ENCODE data around the gene GP1BB.
"Not testable (repeated sequence)": the region's sequence is repeated elsewhere in the genome, so short reads cannot be mapped to it uniquely, and the experiment has no call there.

Gene GP1BB

DNA sequence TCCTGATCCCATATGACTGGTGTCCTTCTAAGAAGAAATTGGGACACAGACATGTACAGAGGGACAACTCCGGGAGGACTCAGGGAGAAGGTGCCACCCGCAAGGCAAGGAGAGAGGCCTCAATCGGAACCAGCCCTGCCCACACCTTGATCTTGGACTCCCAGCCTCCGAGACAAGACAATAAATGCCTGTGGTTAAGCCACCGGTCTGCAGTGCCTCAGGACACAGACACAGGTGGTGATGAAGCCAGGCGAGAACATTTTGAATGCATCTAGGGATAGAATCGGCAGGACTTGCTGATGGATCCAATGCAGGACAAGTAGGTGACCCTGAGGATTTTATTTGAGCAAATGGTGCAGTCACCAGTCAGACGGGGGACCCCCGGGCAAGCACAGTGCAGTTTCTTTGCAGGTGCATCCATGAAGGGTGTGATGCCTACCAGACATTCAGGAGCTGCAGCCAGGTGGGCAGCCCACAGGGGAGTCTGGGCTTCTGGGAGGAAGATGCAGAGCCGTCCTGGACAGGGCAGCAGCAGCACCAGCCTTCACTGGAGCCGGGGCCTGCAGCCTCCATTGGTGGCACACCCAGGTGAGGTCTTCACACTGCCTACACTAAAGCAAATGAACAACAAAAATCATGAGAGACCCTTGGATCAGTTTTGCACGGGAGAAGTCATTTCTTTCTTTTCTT, 29.2 kb upstream of the GP1BB start:
- no peak for DNase-seq (ENCODE audit: low spot score)

- no peak for DNase-seq (ENCODE audit: low spot score)
Observed at GRCh38 chr22:19694696-19695095, 28.6 kb upstream of the GP1BB start.

DNA sequence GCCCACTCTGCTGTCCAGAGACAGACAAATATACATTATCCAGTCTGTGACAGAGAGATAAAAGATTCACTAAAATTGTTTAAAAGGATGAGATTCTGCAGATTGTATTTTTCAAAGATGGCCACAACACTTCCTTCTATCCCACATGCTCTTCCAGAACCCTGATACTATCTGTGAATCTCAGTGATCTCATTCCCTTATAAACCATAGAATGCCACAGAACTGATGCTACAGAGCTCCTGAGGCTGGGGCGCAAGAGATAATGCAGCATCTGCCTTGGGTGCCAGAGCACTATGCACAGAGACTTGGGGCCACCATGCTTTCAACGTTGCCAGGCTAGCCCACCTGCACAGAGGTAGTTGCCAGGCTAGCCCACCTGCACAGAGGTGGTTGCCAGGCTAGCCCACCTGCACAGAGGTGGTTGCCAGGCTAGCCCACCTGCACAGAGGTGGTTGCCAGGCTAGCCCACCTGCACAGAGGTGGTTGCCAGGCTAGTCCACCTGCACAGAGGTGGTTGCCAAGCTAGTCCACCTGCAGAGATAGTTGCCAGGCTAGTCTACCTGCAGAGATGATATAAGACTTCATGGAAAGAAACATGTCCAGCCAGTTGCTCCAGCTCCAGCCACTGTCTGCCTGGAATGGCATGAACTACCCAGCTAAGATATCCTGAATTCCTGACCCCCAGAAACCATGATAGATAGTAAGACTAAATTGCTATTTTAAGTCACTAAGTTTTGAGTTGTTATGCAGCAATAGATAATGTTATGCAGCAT, 26.6 kb upstream of the GP1BB start:
- DNase-seq (ENCODE audit: low spot score), result no peak

GRCh38 chr22:19697871-19698270, 25.5 kb upstream of the GP1BB start:
- not testable (repeated sequence) for DNase-seq (ENCODE audit: low spot score)

- no peak for DNase-seq (ENCODE audit: low spot score)
Observed at GRCh38 chr22:19700790-19701419, 22.4 kb upstream of the GP1BB start.

- DNase-seq (ENCODE audit: low spot score), result no peak
Observed at GRCh38 chr22:19701420-19702145, 21.8 kb upstream of the GP1BB start.

- DNase-seq (ENCODE audit: low spot score), result peak; percentile 53
Observed at GRCh38 chr22:19703869-19704268, 19.5 kb upstream of the GP1BB start.

DNA sequence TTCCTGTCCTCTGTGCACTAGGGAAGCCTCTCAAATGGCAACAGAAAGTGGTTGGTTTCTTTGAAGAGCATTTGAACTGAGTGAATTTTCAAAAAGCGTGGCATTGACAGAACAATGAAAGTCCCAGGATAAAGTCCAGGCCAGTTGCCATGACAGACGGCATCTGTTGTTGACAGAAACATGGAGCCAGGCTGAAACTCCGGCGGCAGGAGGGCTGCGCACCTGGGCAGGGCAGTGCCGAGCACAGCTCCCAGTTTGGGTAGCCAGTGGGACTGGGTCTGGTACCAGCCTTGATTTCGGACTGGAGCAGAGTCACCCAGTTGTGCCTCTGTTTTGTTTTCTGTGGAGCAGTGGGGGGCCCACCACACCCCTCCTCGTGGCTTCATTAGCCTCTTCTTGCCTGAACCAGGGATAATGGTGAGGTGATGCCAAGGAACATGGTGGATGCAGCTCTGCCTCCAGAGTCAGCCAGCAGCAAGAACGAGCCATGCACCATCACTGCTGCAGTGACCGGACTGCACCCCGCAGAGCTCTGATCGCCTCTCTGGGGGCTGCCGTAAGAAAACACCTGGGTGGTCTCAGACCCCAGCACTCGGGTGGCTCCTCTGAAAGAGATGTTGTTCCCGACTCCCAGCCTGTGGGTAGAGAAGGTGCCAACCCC, 18.9 kb upstream of the GP1BB start:
- peak; percentile 50 for DNase-seq (ENCODE audit: low spot score)

DNA sequence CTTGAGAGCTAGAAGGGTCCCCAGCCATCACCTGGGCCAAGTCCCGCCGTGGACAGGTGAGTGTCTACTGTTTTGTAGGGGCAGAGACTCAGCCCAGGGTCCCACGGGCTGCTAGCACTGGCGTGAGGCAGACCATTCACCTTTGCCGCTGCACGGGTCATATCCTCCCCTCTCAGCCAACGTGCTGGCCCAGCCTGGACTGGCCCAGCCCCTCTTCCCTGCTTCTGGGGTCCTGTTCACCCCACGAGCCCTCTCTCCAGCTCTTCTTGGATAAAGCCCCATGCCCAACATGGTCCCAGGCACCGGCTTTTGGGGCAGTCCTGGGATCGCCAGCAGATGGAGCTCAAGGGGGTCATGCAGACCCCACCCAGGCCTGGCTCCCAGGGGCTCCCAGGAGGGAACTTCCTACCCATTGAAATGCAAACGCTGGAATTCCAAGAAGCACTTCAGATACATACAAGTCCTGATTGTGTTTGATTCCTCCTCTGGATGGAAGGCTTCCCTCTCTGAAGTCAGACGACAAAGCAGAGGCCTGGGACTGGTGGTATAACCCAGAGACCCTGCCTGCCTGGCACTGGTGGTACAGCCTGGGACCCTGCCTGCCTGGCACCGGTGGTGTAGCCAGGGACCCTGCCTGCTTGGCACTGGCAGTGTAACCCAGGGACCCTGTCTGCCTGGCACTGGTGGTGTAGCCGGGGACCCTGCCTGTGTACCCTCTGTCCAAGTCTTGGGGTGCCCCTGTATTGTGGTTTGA, 18.0 kb upstream of the GP1BB start:
- peak; percentile 60 for DNase-seq (ENCODE audit: low spot score)

- DNase-seq (ENCODE audit: low spot score), result peak; percentile 31
Observed at GRCh38 chr22:19706661-19707151, 16.6 kb upstream of the GP1BB start.

DNA sequence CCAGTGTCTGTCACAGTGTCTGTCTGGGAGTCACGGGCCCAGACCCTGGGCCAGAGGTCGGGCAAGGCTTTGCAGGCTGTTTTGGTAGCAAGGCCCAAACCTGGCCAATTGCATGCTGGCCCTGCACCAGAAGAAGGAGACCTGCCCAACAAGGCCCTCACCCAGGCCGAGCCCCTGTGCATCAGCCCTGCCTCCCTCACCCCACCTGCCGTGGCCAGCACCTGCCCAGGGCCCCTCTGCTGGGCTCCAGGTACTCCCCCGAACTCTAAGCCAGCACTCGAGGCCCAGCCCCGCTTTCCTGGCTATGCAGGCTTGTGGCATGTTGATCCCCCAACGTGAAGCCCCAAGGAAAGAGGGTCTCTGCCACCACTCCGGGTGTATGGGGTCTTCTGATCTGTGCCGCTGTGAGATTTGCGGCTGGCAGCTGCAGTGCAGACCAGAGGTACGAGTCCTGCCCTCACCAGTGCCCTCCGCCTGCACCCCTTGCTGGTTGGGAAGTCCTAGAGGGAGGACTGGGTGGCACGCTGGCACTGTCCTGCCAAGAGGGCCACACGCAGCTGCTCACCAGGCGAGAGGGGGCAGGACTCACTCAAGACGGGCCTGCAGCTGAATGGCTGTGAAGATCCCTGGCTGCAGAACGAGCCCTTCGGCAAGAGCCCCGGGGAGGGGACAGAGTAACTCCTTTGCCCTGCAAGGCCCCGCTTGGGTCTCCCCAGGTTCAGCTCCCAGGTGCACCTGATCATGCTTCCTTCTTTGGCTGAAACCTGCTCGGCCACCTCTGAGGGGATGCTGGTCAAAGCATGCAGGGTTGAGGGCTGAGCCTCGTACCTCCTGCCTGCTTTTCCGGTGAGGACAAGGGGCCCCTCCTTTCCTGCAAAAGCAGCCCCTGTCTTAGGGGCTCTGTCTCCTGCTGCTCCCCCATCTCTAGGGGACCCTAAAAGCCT, 15.7 kb upstream of the GP1BB start:
- DNase-seq (ENCODE audit: low spot score), result peak; percentile 61

DNA sequence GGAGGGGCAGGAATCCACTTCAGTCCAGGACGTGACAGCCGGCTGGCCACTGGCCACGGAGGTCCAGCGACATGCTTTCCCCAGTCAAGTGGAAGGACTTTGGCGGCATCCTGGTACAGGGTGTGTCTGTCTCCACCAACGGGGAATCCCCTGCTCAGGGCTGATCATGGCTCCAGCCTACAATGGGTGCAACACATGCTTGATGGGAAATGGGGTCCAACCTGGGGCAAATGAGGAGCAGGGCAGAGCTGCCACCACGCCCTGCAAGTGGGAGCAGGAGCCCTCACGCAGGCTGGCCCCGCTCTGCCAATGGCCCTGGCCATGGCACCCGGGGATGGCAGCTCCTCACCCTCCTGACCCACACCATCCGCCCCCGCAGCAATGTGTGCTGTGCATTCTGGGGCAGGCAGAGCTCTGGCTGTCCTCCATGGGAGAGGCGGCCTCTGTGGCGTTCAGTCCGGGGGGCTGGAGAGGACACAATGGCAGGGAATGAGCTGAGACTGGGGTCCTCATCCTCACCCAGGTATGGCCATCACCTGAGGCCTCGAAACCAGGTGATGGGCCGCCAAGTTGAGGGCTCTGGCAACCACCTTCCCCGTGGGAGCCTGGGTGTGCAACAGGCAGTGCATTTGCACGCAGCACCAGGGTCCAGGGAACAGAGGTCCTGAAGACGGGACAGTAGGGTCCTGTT, 14.9 kb upstream of the GP1BB start:
- peak; percentile 52 for DNase-seq (ENCODE audit: low spot score)

DNA sequence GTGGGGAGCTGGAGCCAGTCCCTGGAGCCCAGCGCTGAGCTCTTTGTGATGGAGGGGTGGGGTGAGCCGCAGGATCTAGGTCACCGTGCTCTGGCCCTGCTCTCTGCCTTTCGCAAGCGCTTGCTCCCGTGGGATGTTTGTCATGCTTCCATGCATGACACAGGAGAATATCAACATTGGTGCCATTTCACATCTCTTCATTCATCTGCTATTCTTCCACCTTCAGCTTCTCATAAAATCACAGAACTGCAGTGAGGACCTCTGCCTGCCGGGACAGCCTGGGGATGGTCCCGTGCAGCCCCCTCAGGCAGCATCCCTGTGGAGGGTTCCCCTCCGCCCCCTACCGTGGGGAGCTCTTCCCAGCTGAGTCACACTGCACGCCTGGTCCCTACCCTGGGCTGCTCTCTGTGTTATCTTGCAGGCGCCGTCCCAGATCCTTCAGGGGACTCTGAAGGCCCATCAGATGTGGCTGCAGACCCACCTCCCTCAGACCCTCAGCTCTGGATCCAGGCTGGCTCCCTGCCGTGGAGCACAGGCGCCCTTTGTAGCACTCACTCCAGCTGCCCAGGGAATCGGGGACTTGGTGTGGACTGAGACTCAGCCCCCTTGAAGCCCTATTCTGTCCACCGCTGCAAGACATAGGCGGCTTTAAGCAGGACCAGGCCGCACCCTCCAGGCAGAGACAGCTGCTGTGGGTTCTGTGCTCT, 14.1 kb upstream of the GP1BB start:
- no peak for DNase-seq (ENCODE audit: low spot score)

GRCh38 chr22:19710020-19710768, 13.1 kb upstream of the GP1BB start:
- DNase-seq (ENCODE audit: low spot score), result no peak

GRCh38 chr22:19710769-19711106, 12.6 kb upstream of the GP1BB start:
- no peak for DNase-seq (ENCODE audit: low spot score)

DNA sequence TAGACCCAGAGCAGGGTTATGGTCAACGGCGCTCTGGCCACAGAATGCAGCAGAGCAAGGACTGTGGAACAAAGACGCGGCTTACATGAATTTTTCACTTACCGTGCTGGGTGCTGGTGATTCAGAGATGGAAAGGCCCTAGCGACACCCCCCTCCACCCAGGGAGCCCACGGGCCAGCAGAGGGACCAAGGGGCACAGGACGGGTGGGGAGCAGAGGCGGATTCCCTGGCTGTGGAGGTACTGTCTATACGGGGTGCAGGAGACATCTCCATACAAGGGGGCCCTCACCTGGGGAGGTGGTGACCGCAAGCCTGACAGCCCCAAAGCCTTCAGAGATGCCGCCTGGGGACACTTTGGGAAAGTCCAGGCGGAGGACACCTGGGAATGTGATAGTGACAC, 10.1 kb upstream of the GP1BB start:
- DNase-seq (ENCODE audit: low spot score), result peak; percentile 62

GRCh38 chr22:19713650-19714311, 9.6 kb upstream of the GP1BB start:
- peak; percentile 69 for DNase-seq (ENCODE audit: low spot score)

Data from left forelimb (tissue), 1 donor.